Osteoblast (primary cell): ENCODE data around the gene RASIP1. TPM values are rescaled to one million over a fixed set of nuclear protein-coding genes. Genes with fewer than 3 reads are reported as not detected.

Experiments used
- DNase-seq: peaks from one replicate; pipeline ENCODE4 v3.0.0; 2011; ENCODE audit warnings: low spot score, mixed read lengths; ENCODE audit not compliant: insufficient read length; ENCODE audit errors: missing footprints
- H2AFZ ChIP-seq: 2 replicates; pipeline ENCODE4 v1.6.0; 2011; ENCODE audit warnings: mild to moderate bottlenecking, low read length
- H3K27ac ChIP-seq: 2 replicates; pipeline ENCODE4 v1.5.1; 2011; ENCODE audit warnings: mild to moderate bottlenecking, low read depth, low read length, moderate library complexity
- H3K27me3 ChIP-seq: 2 replicates; pipeline ENCODE4 v1.6.0; 2012; ENCODE audit warnings: mild to moderate bottlenecking, control low read depth, inconsistent platforms, low read length, moderate library complexity; ENCODE audit not compliant: insufficient read depth
- H3K36me3 ChIP-seq: 2 replicates; pipeline ENCODE4 v1.5.1; 2011; ENCODE audit warnings: mild to moderate bottlenecking, low read length, control low read depth, moderate library complexity; ENCODE audit not compliant: insufficient read depth
- H3K4me1 ChIP-seq: 2 replicates; pipeline ENCODE4 v1.5.1; 2011; ENCODE audit warnings: mild to moderate bottlenecking, low read length, control low read depth, moderate library complexity; ENCODE audit not compliant: insufficient read depth
- H3K4me2 ChIP-seq: 2 replicates; pipeline ENCODE4 v1.6.0; 2011; ENCODE audit warnings: mild to moderate bottlenecking, low read length; ENCODE audit not compliant: insufficient read depth
- H3K4me3 ChIP-seq: fragments of 200-600 bp; sonication (generic); 3 replicates; pipeline ENCODE4 v1.5.1; 2012; ENCODE audit warnings: mild to moderate bottlenecking, low read length, inconsistent platforms; ENCODE audit not compliant: insufficient read depth
- H3K79me2 ChIP-seq: 2 replicates; pipeline ENCODE4 v1.6.0; 2012; ENCODE audit warnings: mild to moderate bottlenecking, low read length, control low read depth, inconsistent platforms; ENCODE audit not compliant: insufficient read depth
- H3K9me3 ChIP-seq: 2 replicates; pipeline ENCODE4 v1.5.1; 2011; ENCODE audit warnings: low read depth, low read length, control low read depth
- H4K20me1 ChIP-seq: 2 replicates; pipeline ENCODE4 v1.6.0; 2012; ENCODE audit warnings: mild to moderate bottlenecking, low read length, control low read depth; ENCODE audit not compliant: insufficient read depth
- CTCF ChIP-seq: IDR thresholded peaks from 2 replicates; pipeline ENCODE4 v1.5.1; 2011; ENCODE audit warnings: mild to moderate bottlenecking, low read depth, low read length, moderate library complexity; ENCODE audit errors: extremely low read depth
- total RNA-seq: library from RNA; depleted of rRNA; stranded (reverse); fragments of >200 nt; gene quantifications from 2 replicates; pipeline ENCODE4 v1.2.3, GENCODE V29; 2012

RASIP1 gene
- total RNA-seq, 1 donor: 3.6 TPM

- no peaks in the 10 kb centered on the region for H3K36me3 ChIP-seq
- DNase-seq: peak; percentile 59
- H3K4me1 ChIP-seq: no peaks in the 10 kb centered on the region
- H3K27me3 ChIP-seq: peaks cover 29% of the 10 kb centered on the region
- no peaks in the 10 kb centered on the region for H3K79me2 ChIP-seq
- no peaks in the 10 kb centered on the region for H4K20me1 ChIP-seq
- H3K4me2 ChIP-seq: no peak overlapping the region
- no peak overlapping the region for H3K27ac ChIP-seq
- H3K9me3 ChIP-seq: no peaks in the 10 kb centered on the region
- no peak overlapping the region for H2AFZ ChIP-seq
- H3K4me3 ChIP-seq: no peak overlapping the region
- no peak for TF ChIP-seq CTCF
Observed at GRCh38 chr19:48756686-48757085, 16.3 kb upstream of the RASIP1 start.

GRCh38 chr19:48756212-48756611 is 15.8 kb upstream of the RASIP1 start:
- Histone ChIP-seq H3K4me3 (no peak overlapping the region), H3K27ac (no peak overlapping the region), H3K27me3 (peaks cover 30% of the 10 kb centered on the region), H3K9me3 (no peaks in the 10 kb centered on the region), H3K36me3 (no peaks in the 10 kb centered on the region), H3K4me2 (no peak overlapping the region), H4K20me1 (no peaks in the 10 kb centered on the region), H3K79me2 (no peaks in the 10 kb centered on the region), H2AFZ (no peak overlapping the region), H3K4me1 (no peaks in the 10 kb centered on the region)
- TF ChIP-seq CTCF: no peak
- no peak for DNase-seq

GRCh38 chr19:48755787-48756186 is 15.4 kb upstream of the RASIP1 start:
- Histone ChIP-seq H3K4me1 (no peaks in the 10 kb centered on the region), H3K27ac (no peak overlapping the region), H3K4me3 (no peak overlapping the region), H3K9me3 (no peaks in the 10 kb centered on the region), H4K20me1 (no peaks in the 10 kb centered on the region), H3K36me3 (no peaks in the 10 kb centered on the region), H3K79me2 (no peaks in the 10 kb centered on the region), H3K4me2 (no peak overlapping the region), H3K27me3 (peaks cover 30% of the 10 kb centered on the region), H2AFZ (no peak overlapping the region)
- peak; percentile 56 for DNase-seq
- TF ChIP-seq CTCF: no peak

GRCh38 chr19:48755084-48755641 is 14.8 kb upstream of the RASIP1 start, which contains the start of gene FGF21:
Gene FGF21, plus strand, starts transcription at chr19:48755524. Its CDS starts 713 bp downstream, at chr19:48756237.
- no peaks in the 10 kb centered on the region for H3K79me2 ChIP-seq
- no peaks in the 10 kb centered on the region for H3K36me3 ChIP-seq
- DNase-seq: peak; percentile 44
- H3K27ac ChIP-seq: no peak within 1 kb of the TSS
- H4K20me1 ChIP-seq: no peaks in the 10 kb centered on the region
- no peak within 1 kb of the TSS for H3K4me2 ChIP-seq
- H3K4me1 ChIP-seq: no peaks in the 10 kb centered on the region
- no peak for TF ChIP-seq CTCF
- H3K4me3 ChIP-seq: no peak within 1 kb of the TSS
- no peaks in the 10 kb centered on the region for H3K9me3 ChIP-seq
- no peak within 1 kb of the TSS for H2AFZ ChIP-seq
- peaks cover 30% of the 10 kb centered on the region for H3K27me3 ChIP-seq
